ENCODE data around the gene BAIAP2. TPM values are rescaled to one million over a fixed set of nuclear protein-coding genes. Genes with fewer than 3 reads are reported as not detected.
"Not testable (repeated sequence)": the region's sequence is repeated elsewhere in the genome, so short reads cannot be mapped to it uniquely, and the experiment has no call there.

Gene BAIAP2
- total RNA-seq, 1 donor: 27.5 TPM

DNA sequence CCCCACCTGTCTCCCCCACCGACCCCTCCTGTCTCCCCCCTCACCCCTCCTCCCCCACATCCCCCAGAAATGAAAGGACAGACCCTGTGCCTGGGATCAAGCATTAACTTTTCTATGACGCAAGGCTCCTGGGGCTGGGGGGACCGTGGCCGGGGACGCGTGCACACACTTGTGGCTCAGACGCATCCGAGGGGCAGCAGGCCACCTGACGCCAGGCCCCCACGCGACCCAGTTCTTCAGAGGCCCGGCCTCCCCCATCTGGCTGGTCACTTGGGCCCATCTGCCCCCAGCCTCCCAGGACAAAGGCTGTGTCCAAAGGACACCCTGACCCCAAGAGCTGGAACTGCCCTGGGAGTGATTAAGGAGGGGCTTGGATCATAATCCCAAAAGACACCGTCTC is 116.3 kb downstream of the BAIAP2 start:
- TF ChIP-seq, protein P1, sequence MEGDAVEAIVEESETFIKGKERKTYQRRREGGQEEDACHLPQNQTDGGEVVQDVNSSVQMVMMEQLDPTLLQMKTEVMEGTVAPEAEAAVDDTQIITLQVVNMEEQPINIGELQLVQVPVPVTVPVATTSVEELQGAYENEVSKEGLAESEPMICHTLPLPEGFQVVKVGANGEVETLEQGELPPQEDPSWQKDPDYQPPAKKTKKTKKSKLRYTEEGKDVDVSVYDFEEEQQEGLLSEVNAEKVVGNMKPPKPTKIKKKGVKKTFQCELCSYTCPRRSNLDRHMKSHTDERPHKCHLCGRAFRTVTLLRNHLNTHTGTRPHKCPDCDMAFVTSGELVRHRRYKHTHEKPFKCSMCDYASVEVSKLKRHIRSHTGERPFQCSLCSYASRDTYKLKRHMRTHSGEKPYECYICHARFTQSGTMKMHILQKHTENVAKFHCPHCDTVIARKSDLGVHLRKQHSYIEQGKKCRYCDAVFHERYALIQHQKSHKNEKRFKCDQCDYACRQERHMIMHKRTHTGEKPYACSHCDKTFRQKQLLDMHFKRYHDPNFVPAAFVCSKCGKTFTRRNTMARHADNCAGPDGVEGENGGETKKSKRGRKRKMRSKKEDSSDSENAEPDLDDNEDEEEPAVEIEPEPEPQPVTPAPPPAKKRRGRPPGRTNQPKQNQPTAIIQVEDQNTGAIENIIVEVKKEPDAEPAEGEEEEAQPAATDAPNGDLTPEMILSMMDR (IDR thresholded peaks at IDR 0.05; ENCODE audit: insufficient read depth, low read length): no peak
- DNase-seq (ENCODE audit: low read depth): no peak
- no peak overlapping the region for H3K4me3 ChIP-seq (ENCODE audit: low read depth, low read length)

DNA sequence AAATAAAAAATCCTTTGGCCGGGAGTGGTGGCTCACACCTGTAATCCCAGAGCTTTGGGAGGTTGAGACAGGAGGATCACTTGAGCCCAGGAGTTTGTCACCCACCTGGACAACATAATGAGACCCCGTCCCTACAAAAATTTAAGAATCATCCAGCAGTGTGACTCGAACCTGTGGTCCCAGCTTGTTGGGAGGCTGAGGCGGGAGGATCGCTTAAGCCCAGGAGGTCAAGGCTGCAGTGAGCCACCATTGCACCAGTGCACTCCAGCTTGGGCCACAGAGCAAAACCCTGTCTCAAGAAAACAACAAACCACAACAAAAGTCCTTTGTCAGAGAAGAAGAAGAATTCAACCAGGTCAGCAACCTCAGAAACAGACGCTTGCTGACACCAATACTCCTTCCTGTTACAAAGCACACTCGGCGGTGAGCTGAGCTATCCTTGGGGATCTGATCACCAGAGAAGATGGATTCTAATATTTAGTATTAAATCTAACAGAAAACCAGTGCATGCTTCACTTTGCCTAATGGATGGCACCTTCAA is 117.4 kb downstream of the BAIAP2 start:
- H3K4me3 ChIP-seq (ENCODE audit: low read depth, low read length): no peak overlapping the region
- TF ChIP-seq, protein P1 (IDR thresholded peaks at IDR 0.05; ENCODE audit: insufficient read depth, low read length): no peak
- no peak for DNase-seq (ENCODE audit: low read depth)

DNA sequence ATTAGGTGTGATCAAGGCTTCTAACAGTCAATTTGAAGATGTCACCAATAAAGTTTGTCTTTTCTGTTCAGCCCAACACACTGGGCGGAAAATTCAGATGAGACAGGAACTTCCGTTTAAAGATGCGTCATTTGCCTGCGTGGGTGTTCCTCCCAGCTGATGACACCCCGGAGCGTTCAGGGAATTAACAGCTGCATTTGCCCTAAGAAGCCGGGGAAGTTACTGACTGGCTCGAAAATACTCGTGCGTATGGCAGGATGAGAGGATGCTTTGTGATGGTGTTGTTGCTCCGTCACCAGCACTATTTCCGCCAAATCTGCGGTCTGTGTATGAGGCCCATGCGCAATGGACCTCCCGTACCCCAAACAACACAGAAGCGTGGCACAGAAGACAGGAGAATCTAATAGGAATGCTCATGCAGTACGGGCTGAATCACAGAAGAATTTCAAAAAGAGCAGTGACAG is 118.4 kb downstream of the BAIAP2 start:
- no peak overlapping the region for H3K4me3 ChIP-seq (ENCODE audit: low read depth, low read length)
- TF ChIP-seq, protein P1 (IDR thresholded peaks at IDR 0.05; ENCODE audit: insufficient read depth, low read length): no peak
- no peak for DNase-seq (ENCODE audit: low read depth)

DNA sequence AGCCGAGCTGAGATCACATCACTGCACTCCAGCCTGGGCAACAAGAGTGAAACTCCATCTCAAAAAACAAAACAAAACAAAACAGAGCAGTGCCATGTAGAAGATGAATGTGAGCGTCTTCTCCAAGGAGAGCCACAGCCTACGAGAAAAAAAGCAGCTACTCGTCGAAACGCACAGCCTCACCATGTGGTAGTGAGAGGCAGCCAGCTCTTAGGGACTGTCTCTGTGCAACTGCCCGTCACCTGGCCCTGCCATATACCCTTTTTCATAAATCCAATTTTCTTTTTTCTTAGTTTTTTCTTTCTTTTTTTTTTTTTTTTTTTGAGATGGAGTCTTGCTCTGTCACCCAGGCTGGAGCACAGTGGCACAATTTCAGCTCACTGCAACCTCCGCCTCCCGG is 119.1 kb downstream of the BAIAP2 start:
- H3K4me3 ChIP-seq (ENCODE audit: low read depth, low read length); DNase-seq (ENCODE audit: low read depth): not testable (repeated sequence)

DNA sequence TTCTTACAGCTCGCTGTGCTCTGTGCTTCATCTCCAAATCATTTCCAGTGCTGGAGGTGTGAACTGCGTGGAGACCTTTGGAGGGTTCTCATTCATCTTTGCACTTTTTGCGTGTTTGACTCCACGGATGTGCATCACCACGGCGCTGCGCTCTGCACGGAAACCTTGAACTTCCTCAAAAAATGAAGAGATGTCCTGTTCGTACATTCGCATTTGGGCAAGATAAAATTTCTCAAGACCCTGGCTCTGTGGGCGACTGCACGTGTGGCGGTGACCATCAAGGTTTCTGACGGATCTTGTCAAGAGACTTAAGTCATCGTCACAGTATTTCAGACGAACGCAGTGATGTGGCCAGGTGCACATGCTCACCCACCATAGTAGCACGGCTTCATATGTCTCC is 120.0 kb downstream of the BAIAP2 start:
- DNase-seq (ENCODE audit: low read depth): no peak
- TF ChIP-seq, protein P1 (IDR thresholded peaks at IDR 0.05; ENCODE audit: insufficient read depth, low read length): no peak
- no peak overlapping the region for H3K4me3 ChIP-seq (ENCODE audit: low read depth, low read length)

DNA sequence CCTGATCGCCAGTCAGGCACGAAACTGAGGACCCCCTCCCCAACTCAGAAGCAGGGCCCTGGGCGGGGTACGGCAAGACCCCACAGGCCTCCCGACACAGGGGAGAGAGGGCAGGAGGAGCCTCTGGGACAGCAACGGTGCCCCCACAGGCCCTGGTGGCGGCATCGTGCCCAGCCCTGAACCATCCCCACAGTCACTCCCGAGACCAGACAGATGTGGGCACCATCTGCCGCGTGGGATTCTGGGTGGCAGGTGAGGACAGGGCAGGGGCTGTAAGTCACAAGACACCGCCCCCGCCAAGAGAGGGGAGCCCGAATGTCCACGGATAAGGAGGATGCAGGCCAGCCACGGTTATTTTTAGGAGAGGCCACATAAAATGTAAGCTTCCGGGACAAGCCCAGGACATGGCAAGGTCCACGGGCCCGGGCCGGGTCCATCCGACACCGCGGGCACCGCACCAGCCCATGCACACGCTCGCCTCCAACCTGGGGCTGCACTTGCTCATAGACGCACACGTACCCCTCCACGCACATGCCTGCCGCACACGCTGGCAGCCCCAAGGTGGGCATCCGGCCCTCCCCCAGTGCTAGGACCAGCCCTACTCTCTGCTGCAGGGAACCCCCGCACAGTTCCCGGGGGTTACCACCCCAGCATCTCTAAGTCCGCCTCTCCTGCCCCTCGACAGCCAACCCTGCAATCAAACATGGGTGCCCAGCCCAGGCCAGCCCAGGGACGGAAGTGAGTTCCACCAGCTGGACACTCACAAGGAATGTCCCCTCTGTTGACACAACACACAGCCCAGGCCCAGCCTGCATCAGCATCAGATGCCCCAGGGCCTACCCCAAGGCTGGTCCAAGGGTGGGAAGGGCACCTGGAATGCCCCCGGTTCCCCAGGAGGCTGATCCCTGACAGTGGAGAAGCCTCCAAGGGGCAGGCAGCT is 122.2 kb downstream of the BAIAP2 start:
- TF ChIP-seq, protein P1 (IDR thresholded peaks at IDR 0.05; ENCODE audit: insufficient read depth, low read length): no peak
- no peak for DNase-seq (ENCODE audit: low read depth)
- no peak overlapping the region for H3K4me3 ChIP-seq (ENCODE audit: low read depth, low read length)

Measured in fibroblast of the aortic adventitia (primary cell).